NCI-H2227 (cell line): ENCODE data around the gene UCP2.
A peak's percentile ranks its signal among the peaks of the same experiment; 100 is the strongest.

Source experiments
- DNase-seq: peaks from one replicate; lab custom pipeline; 2025; ENCODE audit not compliant: unreplicated experiment; lab: John Stamatoyannopoulos, UW

Gene UCP2

DNA sequence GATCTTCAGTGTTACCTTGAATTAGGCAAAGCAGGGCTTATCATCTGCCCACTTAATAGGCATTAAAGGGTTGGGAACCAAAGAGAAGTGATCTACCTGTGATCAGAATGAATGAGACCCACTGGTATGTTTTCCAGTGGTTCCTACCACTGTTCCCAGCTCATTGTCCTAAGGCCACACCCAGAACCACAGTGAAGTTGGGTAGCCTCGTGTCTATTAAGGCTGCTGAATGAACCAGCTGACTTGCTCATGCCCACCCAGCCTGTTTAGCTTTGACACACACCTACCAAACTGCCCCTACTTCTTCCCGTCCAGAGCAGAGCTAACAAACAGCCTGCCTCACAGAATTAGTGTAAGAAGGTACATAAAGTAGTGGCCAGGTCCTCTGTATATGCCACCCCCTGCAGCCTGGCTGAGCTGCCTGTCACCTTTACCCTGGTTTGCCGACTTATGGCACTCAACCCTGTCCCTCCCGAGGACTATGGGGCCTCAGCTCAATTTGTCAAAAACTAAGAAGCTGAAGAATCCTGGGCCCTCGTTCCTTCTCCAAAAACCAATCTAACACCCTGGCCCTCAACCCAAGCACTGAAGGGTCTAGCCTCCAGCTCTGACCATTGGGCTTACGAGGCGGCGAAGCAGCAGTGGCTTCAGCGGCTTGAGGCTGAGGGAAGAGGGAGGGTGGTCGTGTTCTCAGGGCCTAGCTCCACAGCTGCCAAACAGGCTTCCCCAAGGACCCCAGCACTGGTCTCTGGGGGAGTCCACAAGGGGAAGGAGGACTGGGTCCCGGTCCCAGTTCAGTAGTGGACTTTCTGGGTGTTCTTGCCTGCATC lies 9.8 kb downstream of the UCP2 start:
- no peak for DNase-seq

DNA sequence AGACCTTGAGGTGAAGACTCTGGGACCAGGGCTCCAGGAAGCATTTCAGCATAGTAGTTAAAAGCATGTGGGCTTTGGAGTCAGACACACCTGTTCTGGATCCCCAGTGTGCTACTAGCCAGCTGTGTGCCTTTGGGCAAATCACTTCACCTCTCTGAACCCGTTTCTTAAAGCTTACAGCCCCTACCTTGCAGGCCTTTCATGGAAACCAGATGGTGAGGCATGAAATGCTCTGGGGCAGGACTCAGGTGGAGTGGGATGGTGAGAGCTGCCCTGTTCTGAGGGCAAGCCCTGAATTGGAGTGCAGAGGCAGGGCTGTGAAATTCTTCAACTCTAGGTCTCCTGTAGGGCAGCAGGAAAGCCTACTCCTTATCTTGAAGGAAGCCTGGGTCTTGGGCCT lies 10.5 kb downstream of the UCP2 start:
- DNase-seq: no peak

DNA sequence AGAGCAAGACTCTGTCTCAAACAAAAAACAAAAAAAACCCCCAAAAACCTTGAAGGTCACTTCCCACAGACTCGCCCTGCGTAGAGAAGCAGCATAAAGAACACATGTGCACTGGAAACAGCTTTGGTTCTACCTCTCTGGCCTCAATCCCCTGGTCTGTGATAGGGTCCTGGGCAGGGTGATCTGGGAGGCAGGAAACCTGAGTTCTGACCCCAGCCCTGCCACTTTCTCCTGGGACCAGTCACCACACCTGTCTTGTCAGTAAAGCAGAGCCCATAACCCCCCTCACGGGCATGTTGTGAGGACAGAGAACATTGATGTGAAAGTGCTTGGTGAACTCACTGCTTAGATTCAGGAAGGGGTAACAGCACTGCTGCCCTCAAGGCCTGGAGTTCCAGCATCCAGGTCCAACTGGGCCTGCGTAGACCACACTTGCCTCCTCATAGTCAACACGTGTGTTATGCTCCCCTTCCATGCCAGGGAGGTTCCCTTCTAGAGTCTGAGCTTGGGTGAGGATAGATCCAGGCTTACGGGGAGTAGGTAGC lies 11.4 kb downstream of the UCP2 start:
- no peak for DNase-seq

DNA sequence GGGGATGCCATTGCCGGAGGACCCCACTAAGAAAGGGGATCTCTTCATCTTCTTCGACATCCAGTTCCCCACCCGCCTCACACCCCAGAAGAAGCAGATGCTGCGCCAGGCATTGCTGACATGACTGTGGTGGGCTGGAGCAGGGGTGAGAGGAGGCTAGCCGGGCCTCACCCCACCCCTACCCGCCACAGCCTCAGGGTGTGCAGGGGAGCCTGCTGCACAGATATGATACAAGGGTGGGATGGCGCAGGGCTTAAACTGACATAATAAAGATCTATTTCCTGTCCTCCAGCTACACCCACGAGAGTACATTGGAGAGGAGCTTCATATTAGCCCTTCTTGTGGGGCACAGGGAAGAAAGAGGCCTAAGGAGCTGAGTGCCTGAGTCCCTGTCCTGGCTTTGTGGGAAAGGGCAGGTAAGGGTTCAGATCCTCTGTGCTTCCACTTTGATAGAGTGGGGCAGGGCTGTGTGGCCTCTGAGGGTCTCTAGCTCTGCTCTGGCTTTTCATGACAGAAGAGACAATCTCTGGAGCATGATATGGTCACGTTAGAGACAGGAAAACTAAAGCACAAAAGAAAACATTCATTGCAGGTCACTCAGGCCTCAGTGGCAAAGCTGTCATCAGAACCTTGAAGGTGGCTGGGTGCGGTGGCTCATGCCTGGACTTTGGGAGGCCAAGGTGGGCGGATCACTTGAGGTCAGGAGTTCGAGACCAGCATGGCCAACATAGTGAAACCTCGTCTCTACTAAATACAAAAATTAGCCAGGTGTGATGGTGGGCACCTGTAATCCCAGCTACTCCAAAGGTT lies 12.4 kb downstream of the UCP2 start:
- DNase-seq: no peak

DNA sequence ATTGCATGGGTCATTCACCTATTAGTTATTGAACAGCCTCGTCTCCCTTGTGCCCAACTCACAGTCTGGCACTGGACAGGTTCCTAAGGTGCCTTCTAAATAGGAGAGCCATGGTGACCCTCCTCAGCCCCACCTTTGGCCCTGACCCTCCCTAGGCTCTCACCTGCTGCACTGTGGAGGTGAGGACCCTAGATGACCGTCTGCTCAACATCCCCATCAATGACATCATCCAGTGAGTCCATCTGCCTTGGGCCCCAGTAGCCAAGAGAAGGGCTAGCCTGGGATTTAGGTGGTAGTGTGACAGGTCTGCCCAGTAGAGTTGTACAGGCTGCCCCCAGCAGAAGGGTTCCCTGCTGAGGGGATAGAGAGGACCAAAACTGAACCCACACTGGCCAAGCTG lies 13.6 kb downstream of the UCP2 start:
- DNase-seq: no peak

DNA sequence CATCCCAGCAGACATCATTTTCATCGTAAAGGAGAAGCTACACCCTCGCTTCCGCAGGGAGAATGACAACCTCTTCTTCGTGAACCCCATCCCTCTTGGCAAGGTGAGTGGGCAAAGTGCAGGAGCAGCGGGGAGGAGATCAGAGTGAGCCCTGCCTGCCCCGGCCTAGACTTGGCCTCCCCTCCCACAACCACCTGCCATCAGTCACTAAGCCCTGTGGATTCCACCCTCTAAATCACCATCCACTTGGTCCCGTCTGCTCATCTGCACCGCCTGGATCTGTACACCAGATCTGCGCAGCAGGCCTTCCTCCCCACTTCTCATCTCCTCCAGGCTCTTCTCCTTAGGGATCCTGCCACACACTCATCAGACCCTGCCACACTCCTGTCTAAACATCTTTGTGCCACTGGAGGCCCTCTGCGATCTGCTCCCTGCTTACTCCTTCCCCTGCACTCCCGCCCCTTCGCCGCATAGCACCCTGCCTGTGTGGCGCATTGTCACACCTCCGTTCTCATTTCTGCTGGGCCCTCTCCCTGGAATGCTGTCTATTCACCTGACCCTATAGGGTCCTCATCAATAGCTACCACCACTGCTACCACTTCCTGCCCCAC lies 14.2 kb downstream of the UCP2 start:
- DNase-seq: no peak

DNA sequence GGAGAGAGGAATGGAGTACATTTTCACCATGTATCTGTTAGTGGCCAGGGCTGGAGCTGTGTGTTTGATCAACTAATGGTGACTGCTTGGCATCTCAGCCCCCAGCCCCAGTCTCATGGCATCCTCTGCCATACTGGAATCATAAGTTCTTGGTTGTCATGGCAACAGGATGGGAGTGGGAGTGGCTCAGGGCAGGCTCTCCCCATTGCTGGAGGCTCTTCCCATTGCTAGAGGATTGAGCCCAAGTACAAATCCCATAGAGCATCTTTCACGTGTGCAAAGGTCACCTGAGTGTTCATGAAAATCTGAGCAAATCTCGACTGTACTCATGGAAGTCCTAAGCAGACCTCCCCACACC lies 16.9 kb downstream of the UCP2 start:
- peak; percentile 64 for DNase-seq

DNA sequence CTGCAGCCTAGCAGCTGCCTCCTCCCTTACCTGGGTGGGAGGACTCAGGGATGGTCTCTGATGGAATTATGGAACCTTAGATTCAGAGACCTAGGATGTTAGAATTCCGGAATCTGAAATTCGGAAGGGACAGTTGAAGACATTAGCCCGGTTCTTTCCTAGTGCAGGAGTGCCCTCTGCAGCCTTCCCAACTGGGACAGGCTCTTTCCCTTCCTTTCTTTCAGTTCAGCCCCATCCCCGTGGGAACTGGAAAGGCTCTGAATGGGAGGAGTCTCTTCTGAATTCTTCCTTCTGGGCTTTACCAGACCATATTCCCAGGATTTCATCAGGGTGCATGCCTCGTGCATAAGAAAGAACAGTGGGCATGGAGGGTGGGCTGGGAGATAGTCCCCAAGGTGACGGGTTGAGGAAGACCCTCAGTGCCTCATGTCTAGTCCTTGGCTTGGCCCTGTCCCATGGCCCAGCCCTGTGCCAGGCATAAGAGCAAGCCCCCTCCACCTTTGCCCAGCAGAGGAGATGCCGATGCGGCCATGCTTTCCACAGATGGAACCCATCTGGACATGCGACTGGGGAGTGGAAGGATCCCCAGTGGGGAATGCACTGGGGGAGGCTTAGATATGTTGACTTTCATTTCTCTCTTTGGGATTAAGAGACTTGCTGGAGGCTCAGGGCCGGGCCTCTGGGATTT lies 17.4 kb downstream of the UCP2 start:
- DNase-seq: no peak

DNA sequence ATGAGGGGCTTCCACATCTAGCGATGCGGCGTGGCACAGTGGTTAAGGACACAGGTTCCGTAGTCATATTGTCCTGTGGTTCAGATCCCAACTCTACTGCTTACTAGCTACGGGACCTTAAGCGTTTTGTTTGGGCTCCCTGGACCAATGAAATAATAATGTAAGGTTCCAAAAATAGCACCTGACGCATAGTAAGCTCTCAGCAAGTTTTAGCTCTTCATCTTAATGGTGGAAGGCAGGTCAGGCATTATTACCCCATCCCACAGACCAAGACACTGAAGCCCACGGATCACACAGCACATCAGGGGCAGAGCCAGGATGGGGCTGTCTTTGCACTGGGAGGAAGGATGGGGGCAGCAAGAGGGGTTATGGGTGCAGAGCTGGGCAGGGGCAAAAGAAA lies 18.8 kb downstream of the UCP2 start:
- no peak for DNase-seq

DNA sequence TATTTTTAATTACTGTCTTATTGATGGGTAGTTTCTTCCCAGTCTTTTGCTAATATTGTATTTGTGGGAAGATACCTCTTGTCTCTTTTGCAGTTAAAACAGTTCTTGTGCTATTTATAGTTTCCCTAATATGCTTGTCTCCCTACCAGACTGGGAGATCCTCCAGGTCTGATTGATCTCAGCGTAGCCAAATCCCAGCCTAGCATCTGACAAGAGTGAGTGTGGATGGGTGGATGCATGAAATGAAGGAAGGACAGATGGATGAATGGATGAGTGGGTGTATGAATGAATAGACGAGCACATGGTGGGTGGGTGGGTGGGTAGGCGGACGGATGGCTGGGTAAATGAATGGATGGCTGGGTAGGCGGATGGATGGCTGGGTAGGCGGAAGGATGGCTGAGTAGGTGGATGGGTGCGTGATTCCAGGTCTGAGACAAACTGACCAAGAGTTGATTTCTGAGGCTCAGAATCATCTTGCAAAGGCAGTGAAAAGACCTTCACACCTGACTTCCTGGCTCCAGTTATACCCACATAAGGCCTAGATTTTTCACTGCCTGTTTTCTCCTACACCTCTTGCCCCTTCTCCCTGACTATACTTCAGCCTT lies 20.4 kb downstream of the UCP2 start:
- DNase-seq: no peak

DNA sequence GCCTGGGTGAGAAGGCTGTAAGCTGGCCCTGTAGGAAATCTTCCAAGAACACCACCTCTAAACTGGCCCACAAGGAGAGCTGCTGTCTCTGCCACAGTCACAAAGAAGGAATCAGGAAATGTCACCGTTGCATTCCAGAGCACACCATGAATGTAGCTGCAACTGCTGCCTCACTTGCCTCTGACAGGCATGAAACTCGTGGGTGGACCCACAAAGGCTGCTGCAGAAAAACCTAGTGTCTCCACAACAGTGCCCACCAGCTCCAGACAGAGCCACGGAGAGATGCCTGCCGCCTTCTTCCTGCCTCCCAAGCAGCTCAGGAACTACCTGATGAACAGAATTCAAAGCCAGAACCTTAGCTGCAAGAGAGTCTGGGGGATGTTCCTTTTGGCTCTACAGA lies 21.3 kb downstream of the UCP2 start:
- no peak for DNase-seq

DNA sequence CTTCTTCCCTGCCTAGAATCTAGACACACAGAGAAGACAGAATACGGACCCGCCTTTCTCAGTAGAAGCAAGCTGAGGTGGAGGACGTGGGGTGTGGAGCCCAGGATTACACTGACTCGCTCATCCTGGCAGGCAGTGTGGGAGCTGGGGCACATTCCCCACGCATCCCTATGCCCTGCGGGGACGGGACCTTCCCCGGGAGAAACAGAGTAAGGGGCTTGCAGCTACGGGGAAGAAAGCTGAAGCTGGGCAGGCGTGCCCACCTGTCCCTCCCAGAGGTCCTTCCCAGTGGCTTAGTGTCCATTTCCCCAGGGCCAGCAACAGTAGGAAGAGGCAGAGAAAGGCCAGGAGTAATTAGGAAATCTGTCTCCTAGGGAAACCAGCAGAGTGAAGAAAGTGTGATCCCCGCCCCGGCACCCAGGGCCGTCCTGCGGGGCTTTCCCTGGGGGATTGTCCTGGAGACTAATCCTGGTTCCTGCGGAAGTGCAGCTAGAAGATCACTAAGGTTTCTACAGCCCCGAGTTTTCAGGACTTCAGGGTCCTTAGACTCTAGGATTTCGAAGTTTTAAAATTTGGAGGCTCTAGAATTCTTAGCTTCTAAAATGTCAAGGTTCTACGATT lies 24.0 kb downstream of the UCP2 start:
- no peak for DNase-seq

DNA sequence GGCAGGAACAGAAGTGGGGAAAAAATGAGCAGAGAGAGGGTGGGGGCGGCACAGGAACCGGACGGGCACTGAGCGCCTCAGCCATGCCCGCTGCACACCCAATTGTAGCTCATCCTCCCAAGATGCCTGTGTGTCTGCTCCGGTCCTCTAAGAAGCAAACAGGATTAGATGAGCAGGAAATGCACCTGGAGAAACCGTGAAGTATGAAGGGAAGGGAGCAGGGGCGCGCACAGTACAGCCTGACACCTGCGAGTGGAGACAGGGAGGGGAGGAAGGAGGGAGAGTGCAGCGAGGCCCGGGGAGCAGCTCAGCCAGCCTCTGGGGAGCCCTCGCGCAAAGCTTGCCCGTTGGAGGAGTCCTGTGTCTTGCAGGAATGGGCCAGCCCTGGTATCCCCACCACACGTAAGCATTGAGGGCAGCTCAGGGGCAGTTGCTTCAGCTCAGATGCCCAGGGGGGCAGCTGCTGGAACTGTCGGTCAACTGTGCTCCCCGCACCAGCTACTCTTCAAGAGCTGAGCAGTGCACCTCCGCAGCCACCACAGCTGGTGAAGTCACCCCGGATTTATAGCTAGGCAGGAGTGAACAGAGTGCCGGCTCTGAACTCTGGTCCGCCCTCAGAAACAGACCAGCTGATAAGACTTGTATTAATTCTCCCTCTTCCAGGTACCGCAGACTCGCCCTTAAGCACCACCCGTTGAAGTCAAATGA lies 24.8 kb downstream of the UCP2 start:
- DNase-seq: no peak

DNA sequence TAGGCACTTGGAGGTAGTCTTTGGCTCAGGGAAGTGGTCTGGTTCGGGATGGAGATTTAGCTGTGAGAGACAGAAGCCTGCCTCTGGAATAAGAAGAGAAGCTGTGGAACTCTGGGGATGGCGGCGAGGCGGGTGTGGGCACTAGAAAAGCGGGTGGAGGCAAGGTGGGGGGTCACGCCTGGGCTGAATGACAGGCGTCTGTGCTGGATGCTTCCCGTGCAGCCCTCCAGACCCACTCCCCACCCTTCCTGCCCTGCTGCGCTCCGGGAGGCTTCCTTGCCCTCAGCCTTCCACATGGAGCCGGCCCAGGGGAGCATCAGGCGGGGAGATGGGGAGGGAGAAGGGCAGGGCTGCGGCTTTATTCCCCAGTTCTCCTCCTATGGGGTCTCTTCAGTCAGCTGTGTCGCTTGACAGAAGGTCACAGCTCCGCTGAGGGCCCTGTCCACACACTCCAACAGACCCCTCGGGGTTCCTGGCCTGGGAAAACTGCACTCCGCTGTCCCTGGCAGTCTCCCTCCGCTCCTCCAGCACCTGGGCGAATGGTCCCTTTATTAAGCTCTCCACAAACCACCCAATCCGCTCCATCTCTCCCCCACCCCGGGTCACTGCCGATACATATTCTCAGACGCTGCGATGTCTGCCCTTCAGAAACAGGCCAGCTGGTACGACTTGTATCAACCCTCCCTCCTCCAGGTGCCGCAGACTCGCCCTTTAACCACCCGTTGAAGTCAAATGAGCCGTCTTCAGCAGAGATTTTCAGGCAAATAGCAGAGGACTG lies 25.6 kb downstream of the UCP2 start:
- peak; percentile 24 for DNase-seq

DNA sequence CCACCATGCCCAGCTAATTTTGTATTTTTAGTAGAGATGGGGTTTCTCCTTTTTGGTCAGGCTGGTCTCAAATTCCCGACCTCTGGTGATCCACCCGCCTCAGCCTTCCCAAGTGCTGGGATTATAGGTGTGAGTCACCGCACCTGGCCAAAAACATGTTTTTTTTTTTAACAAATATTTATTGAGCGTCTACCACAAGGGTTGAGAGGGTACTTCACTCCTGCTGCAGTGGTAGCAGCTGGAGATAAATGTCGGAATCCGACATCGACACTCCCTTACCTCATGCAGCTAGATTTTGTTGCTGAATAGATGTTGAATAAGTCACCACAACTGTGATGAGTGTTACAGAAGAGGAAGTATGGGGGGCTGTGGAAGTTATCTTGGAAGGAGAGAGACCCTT lies 30.8 kb downstream of the UCP2 start:
- no peak for DNase-seq

DNA sequence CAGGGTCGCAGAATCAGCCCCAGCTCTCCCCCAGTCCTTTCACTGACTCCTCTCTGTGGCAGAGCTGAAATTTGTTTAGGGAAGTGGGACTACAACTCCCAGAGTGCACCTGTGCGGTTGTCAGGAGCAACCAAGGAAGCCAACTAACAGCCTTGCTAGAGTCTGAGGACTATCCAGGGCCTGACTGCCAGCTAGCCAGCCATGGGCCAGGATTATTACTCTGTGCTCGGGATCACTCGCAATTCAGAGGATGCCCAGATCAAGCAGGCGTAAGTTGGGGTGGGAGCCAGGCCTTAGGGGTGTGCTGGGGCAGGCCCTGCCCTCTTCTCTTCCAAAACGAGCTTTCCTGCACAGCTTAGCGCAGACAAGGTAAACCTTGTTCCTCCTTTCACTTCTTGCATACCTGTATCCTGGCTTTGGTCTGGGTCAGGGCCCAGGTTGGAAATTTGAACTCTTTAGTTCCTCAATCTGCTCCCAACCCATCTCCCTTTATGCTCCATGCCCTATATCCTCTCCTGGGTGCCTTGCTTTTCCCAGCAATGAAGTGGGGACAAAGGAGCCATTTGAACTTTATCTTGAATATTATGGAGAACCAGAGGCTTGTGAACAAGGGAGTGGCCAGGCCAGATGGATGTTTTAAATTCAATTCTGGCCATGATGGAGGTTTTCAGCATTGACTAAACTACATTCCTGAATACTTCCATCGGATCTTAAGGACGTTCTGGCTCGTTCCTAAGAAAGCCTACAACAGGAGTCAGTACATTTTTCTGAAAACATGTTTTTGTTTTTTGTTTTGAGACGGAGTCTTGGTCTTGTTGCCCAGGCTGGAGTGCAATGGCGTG lies 31.6 kb downstream of the UCP2 start, which contains the start of gene DNAJB13:
Gene DNAJB13 (plus strand): TSS at position 158 of the 842 bp plus-strand sequence. CDS start 44 bp downstream, at position 202.
- peak; percentile 72 for DNase-seq

DNA sequence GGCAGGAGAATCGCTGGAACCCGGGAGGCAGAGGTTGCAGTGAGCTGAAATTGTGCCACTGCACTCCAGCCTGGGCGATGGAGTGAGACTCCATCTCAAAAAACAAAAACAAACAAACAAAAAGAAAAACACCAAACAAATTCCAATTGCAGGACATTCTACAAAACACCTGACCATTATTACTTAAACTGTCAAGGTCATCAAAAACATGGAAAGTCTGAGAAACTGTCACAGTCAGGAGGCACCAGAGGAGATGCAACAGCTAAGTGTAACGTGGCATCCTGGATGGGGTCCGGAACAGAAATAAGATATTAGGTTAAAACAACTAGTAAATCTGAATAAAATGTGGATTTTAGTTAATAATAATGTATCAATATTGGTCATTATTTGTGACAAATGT lies 32.7 kb downstream of the UCP2 start:
- no peak for DNase-seq

DNA sequence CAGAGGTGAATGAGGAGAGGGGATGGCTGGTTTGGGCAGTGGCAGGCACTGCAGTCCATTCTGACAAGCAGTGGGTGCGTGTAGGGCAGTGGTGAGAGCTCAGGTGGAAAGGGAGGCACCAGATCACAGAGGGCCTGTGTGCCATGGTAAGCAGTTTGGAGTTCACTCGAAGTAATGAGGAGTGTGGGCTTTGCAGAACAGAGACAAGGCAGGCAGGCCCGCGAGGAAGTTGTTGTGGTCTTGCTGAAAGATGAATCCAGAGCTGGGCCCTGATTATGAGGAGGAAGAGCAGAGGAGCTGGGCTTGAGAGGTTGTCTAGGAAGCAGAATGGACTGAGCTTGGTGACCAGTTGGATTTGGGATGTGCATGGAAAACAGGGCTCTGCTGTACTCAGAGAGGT lies 33.4 kb downstream of the UCP2 start:
- DNase-seq: no peak
